Liver (tissue), 9 donors: Measurements from ENCODE around the gene H2BK1. TPM values are rescaled to one million over a fixed set of nuclear protein-coding genes. Genes with fewer than 3 reads are reported as not detected.

Source experiments
- DNase-seq: peaks from one replicate; pipeline ENCODE4 v3.0.0-alpha.2; 2017; ENCODE audit warnings: low spot score
- H3K27ac ChIP-seq, 2 donors: one replicate each; pipeline ENCODE4 v1.7.0; 2013; ENCODE audit warnings: inconsistent platforms in 2 of 2, low read length in 2 of 2, control low read depth in 1 of 2, low read depth in 1 of 2, mild to moderate bottlenecking in 1 of 2
- H3K27me3 ChIP-seq, 4 donors: one replicate each; pipeline versions ENCODE4 v1.6.1 to v1.7.0; 2013; ENCODE audit warnings: low read length in 3 of 4, inconsistent platforms in 1 of 4, mild to moderate bottlenecking in 1 of 4, moderate library complexity in 1 of 4; ENCODE audit not compliant: control insufficient read depth in 4 of 4, insufficient read depth in 4 of 4
- H3K36me3 ChIP-seq, 4 donors: one replicate each; pipeline versions ENCODE4 v1.6.1 to v1.7.0; 2013; ENCODE audit warnings: low read length in 3 of 4, mild to moderate bottlenecking in 3 of 4, low read depth in 1 of 4, moderate library complexity in 1 of 4; ENCODE audit not compliant: control insufficient read depth in 4 of 4, insufficient read depth in 3 of 4
- H3K4me1 ChIP-seq, 4 donors: one replicate each; pipeline versions ENCODE4 v1.6.1 to v1.7.0; 2013; ENCODE audit warnings: low read length in 3 of 4, mild to moderate bottlenecking in 3 of 4, moderate library complexity in 1 of 4; ENCODE audit not compliant: control insufficient read depth in 4 of 4, insufficient read depth in 4 of 4
- H3K4me3 ChIP-seq, 3 donors: one replicate each; pipeline versions ENCODE4 v1.6.1 to v1.7.0; 2013; ENCODE audit warnings: low read length in 3 of 3, control low read depth in 1 of 3, low read depth in 1 of 3, mild to moderate bottlenecking in 1 of 3
- H3K9ac ChIP-seq, 2 donors: one replicate each; pipeline ENCODE4 v1.7.0; 2013; ENCODE audit warnings: low read length in 2 of 2, mild to moderate bottlenecking in 2 of 2, moderate library complexity in 2 of 2, control low read depth in 1 of 2, low read depth in 1 of 2
- H3K9me3 ChIP-seq, 4 donors: one replicate each; pipeline versions ENCODE4 v1.6.1 to v1.7.0; 2013; ENCODE audit warnings: low read length in 3 of 4; ENCODE audit not compliant: control insufficient read depth in 4 of 4
- CTCF ChIP-seq: fragments of 150-350 bp; IDR thresholded peaks from 2 replicates; pipeline ENCODE4 v1.5.1; 2017; ENCODE audit warnings: improper control_type of control experiment, low read depth, low read length; ENCODE audit not compliant: missing input control
- FOXA2 ChIP-seq: IDR thresholded peaks from 2 replicates; pipeline ENCODE4 v1.6.1; 2016; ENCODE audit warnings: antibody characterized with exemption
- GABPA ChIP-seq, 2 donors: IDR thresholded peaks in 1 of 2; conservative IDR thresholded peaks in 1 of 2; 2 replicates each; pipeline ENCODE4 v1.6.1; 2016; ENCODE audit warnings: antibody characterized with exemption in 2 of 2, mild to moderate bottlenecking in 1 of 2, moderate library complexity in 1 of 2
- HNF4A ChIP-seq, 2 donors: conservative IDR thresholded peaks; 2 replicates each; pipeline ENCODE4 v1.6.1; 2016; ENCODE audit warnings: antibody characterized with exemption in 2 of 2, mild to moderate bottlenecking in 2 of 2
- HNF4G ChIP-seq: IDR thresholded peaks from 2 replicates; pipeline ENCODE4 v1.6.1; 2016; ENCODE audit warnings: antibody characterized with exemption
- JUND ChIP-seq, 2 donors: IDR thresholded peaks; 2 replicates each; pipeline ENCODE4 v1.6.1; 2016; ENCODE audit warnings: antibody characterized with exemption in 2 of 2
- MAX ChIP-seq: IDR thresholded peaks from 2 replicates; pipeline ENCODE4 v1.6.1; 2016; ENCODE audit warnings: antibody characterized with exemption
- NR2F2 ChIP-seq: IDR thresholded peaks from 2 replicates; pipeline ENCODE4 v1.6.1; 2016; ENCODE audit warnings: antibody characterized with exemption
- RAD21 ChIP-seq, 2 donors: IDR thresholded peaks; 2 replicates each; pipeline ENCODE4 v1.6.1; 2016; ENCODE audit warnings: antibody characterized with exemption in 2 of 2, mild to moderate bottlenecking in 2 of 2
- REST ChIP-seq: IDR thresholded peaks from 2 replicates; pipeline ENCODE4 v1.6.1; 2016; ENCODE audit warnings: antibody characterized with exemption, mild to moderate bottlenecking
- RXRA ChIP-seq, 2 donors: IDR thresholded peaks; 2 replicates each; pipeline ENCODE4 v1.6.1; 2017 to 2018; ENCODE audit warnings: antibody characterized with exemption in 2 of 2, mild to moderate bottlenecking in 1 of 2
- SP1 ChIP-seq: IDR thresholded peaks from 2 replicates; pipeline ENCODE4 v1.6.1; 2018; ENCODE audit warnings: antibody characterized with exemption, mild to moderate bottlenecking
- TAF1 ChIP-seq: conservative IDR thresholded peaks from 2 replicates; pipeline ENCODE4 v1.6.1; 2016; ENCODE audit warnings: antibody characterized with exemption, mild to moderate bottlenecking
- YY1 ChIP-seq: IDR thresholded peaks from 2 replicates; pipeline ENCODE4 v1.6.1; 2016; ENCODE audit warnings: antibody characterized with exemption, mild to moderate bottlenecking
- ZBTB33 ChIP-seq: IDR thresholded peaks from 2 replicates; pipeline ENCODE4 v1.6.1; 2016; ENCODE audit warnings: antibody characterized with exemption
- WGBS: extraction: QIAGEN DNeasy Blood & Tissue Kit; methylation state at CpG from one replicate; pipeline ENCODE4 v1.1.7; 2013; 5-methylcytosine and 5-hydroxymethylcytosine counted together
- polyA plus RNA-seq, 2 donors: library from polyadenylated mRNA; stranded (reverse) in 1 of 2; unstranded in 1 of 2; fragments of 200-250 nt in 1 of 2; fragments of >200 nt in 1 of 2; fragmentation: Nextera tagmentation in 1 of 2; extraction: Ambion mirVana in 1 of 2; gene quantifications; one replicate each; pipeline versions ENCODE4 v1.2.1 to v1.2.3, GENCODE V29; 2013 to 2015
- total RNA-seq, 2 donors: library from RNA; depleted of rRNA; stranded (reverse); fragments of >200 nt; gene quantifications; one replicate each; pipeline ENCODE4 v1.2.3, GENCODE V29; 2014
- donor health status: healthy.
- donor health status: healthy.
- donor health status: healthy.
- donor health status: healthy.
- donor health status: healthy.

H2BK1 gene
- total and polyA plus RNA-seq, 4 donors: not detected

- Histone ChIP-seq H3K9me3 (no peaks in the 10 kb centered on the region), H3K9ac (no peak overlapping the region), H3K4me3 (no peak overlapping the region), H3K27me3 (peaks cover 0 to 9% (median under 1%) of the 10 kb centered on the region in 4 donors), H3K27ac (no peak overlapping the region), H3K36me3 (no peaks in the 10 kb centered on the region), H3K4me1 (no peaks in the 10 kb centered on the region)
- 94% methylated on average over 23 of the region's 23 CpGs for WGBS
- DNase-seq: no peak
- TF ChIP-seq FOXA2 (no peak), CTCF (no peak), GABPA (IDR thresholded peaks at IDR 0.05 in 1 of 2, conservative IDR thresholded peaks at IDR 0.05 in 1 of 2) (no peak), RAD21 (IDR thresholded peaks at IDR 0.05) (no peak)
Observed at GRCh38 chr7:151192002-151192539, 18.2 kb downstream of the H2BK1 start.

- H3K9me3 ChIP-seq: no peaks in the 10 kb centered on the region
- no peak overlapping the region for H3K4me3 ChIP-seq
- H3K36me3 ChIP-seq: no peaks in the 10 kb centered on the region
- peaks cover 0 to 9% (median under 1%) of the 10 kb centered on the region in 4 donors for H3K27me3 ChIP-seq
- no peaks in the 10 kb centered on the region for H3K4me1 ChIP-seq
- no peak for DNase-seq
- H3K27ac ChIP-seq: no peak overlapping the region
- no peak overlapping the region for H3K9ac ChIP-seq
- WGBS: 73% methylated on average over 12 of the region's 12 CpGs
- TF ChIP-seq SP1 (no peak), JUND (IDR thresholded peaks at IDR 0.05) (no peak), HNF4A (conservative IDR thresholded peaks at IDR 0.05) (no peak), MAX (no peak), CTCF (no peak), HNF4G (no peak), TAF1 (no peak)
Observed at GRCh38 chr7:151191544-151191943, 18.7 kb downstream of the H2BK1 start.

- Histone ChIP-seq H3K9me3 (no peaks in the 10 kb centered on the region), H3K9ac (no peak overlapping the region), H3K27me3 (no peaks in the 10 kb centered on the region), H3K4me1 (no peaks in the 10 kb centered on the region), H3K36me3 (no peaks in the 10 kb centered on the region), H3K4me3 (no peak overlapping the region), H3K27ac (no peak overlapping the region)
- 77% methylated on average over 4 of the region's 4 CpGs for WGBS
- no peak for DNase-seq
- no peak for TF ChIP-seq ZBTB33
- no peak for TF ChIP-seq HNF4A (conservative IDR thresholded peaks at IDR 0.05)
- TF ChIP-seq CTCF: no peak
- TF ChIP-seq REST: no peak
- no peak for TF ChIP-seq YY1
- TF ChIP-seq GABPA (IDR thresholded peaks at IDR 0.05 in 1 of 2, conservative IDR thresholded peaks at IDR 0.05 in 1 of 2): no peak
- TF ChIP-seq SP1: no peak
- no peak for TF ChIP-seq NR2F2
- TF ChIP-seq TAF1: no peak
- no peak for TF ChIP-seq RXRA (IDR thresholded peaks at IDR 0.05)
- TF ChIP-seq JUND (IDR thresholded peaks at IDR 0.05): no peak
Observed at GRCh38 chr7:151189038-151189437, 21.2 kb downstream of the H2BK1 start.
